Tibial artery (tissue), 4 donors: ENCODE measurements around the gene ELFN1.

Experiments
- DNase-seq, 2 donors: peaks; one replicate each; pipeline ENCODE4 v3.0.0-alpha.2; 2019
- H3K27ac ChIP-seq, 2 donors: fragments of 200-600 bp; sonication (generic) in 1 of 2; 1 replicate in 1 of 2; 2 replicates in 1 of 2; pipeline ENCODE4 v1.5.1; 2018 to 2019; ENCODE audit warnings: mild to moderate bottlenecking in 1 of 2
- H3K27me3 ChIP-seq, 2 donors: fragments of 200-600 bp; sonication (generic) in 1 of 2; one replicate each; pipeline versions ENCODE4 v1.5.1 to v1.6.0; 2016 to 2019
- H3K36me3 ChIP-seq, 3 donors: fragments of 200-600 bp; sonication (generic) in 2 of 3; one replicate each; pipeline ENCODE4 v1.5.1; 2016 to 2019; ENCODE audit warnings: mild to moderate bottlenecking in 2 of 3
- H3K4me1 ChIP-seq, 4 donors: fragments of 200-600 bp; sonication (generic) in 2 of 4; 1 replicate in 3 of 4; 2 replicates in 1 of 4; pipeline ENCODE4 v1.5.1; 2016 to 2019
- H3K4me3 ChIP-seq, 2 donors: fragments of 200-600 bp; sonication (generic) in 1 of 2; 1 replicate in 1 of 2; 2 replicates in 1 of 2; pipeline ENCODE4 v1.5.1; 2018 to 2019; ENCODE audit warnings: mild to moderate bottlenecking in 2 of 2
- H3K9me3 ChIP-seq, 3 donors: fragments of 200-600 bp; sonication (generic) in 1 of 3; one replicate each; pipeline ENCODE4 v1.5.1; 2016 to 2019
- intact Hi-C: fragments of 100-400 bp; cut with DNase I; formaldehyde crosslinking; loops from one replicate; pipeline ENCODE4 v1.15.0; 2023; ENCODE audit warnings: low total_unique reads
- TF ChIP-seq, protein P1 (sequence below), 2 experiments: fragments of 200-600 bp in 1 of 2; fragments of 450-650 bp in 1 of 2; IDR thresholded peaks; one replicate each; pipeline ENCODE4 v1.5.1; 2017 to 2019; ENCODE audit warnings: antibody characterized with exemption in 2 of 2, mild to moderate bottlenecking in 1 of 2, moderate library complexity in 1 of 2

Gene ELFN1

DNA sequence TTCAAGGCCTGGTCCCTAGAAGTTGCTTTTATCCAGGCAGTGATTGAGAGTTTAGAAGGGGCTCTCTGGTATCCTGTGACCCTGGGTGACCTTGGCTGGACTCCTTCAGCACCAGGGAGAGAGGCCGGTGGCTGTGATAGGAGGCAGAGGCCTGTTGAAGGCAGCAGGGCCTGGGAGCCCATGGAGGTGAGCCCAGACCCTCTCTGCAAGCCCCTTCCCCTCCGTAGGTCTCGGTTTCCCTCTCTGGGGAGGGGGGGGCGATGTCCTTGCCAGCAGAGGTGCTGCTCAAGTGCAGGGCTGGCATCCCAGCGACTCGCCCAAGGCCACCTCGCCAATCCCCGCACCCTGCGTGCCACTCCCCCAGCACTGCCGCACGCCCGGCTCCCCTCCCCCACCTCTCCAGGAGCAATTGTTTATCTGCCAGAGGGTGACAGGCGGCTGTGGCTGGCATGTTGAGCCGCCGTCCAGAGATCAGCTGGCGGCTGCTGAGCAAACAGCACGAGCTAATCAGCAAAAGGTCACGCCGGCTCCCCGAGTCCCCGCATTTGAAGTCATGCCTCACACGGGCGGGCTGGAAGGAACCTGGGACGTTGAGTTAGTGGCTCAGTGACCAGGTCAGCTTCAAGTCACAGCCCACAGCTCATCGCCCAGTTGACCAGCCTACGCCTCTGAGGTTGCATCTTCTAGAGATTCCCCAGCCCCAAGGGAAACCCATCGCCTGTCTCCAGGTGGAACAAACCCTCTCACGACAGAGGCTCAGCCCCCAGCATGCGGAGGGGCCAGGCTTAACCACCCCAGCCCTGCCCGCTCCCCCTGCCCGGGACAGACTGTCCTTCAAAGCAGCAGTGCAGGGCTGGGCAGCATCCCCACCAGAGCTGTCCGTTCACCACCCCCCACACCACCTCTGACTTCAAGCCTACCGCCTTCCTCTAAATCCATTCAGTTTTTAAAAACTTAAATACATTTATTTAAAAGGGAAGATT lies 43.7 kb downstream of the ELFN1 start:
- Histone ChIP-seq H3K9me3 (peaks cover 0 to 14% (median 11%) of the 10 kb centered on the region in 3 donors), H3K4me3 (no peak overlapping the region), H3K4me1 (no peaks in the 10 kb centered on the region), H3K27ac (no peak overlapping the region), H3K36me3 (no peaks in the 10 kb centered on the region), H3K27me3 (peaks cover 0 to 49% of the 10 kb centered on the region in 2 donors)
- DNase-seq, result no peak
- intact Hi-C loops, result loop anchor here (10.0 kb wide), 1 partner anchor 129 kb away; no protein-coding TSS in a partner anchor
- TF ChIP-seq, protein P1, sequence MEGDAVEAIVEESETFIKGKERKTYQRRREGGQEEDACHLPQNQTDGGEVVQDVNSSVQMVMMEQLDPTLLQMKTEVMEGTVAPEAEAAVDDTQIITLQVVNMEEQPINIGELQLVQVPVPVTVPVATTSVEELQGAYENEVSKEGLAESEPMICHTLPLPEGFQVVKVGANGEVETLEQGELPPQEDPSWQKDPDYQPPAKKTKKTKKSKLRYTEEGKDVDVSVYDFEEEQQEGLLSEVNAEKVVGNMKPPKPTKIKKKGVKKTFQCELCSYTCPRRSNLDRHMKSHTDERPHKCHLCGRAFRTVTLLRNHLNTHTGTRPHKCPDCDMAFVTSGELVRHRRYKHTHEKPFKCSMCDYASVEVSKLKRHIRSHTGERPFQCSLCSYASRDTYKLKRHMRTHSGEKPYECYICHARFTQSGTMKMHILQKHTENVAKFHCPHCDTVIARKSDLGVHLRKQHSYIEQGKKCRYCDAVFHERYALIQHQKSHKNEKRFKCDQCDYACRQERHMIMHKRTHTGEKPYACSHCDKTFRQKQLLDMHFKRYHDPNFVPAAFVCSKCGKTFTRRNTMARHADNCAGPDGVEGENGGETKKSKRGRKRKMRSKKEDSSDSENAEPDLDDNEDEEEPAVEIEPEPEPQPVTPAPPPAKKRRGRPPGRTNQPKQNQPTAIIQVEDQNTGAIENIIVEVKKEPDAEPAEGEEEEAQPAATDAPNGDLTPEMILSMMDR (IDR thresholded peaks at IDR 0.05), result no peak

DNA sequence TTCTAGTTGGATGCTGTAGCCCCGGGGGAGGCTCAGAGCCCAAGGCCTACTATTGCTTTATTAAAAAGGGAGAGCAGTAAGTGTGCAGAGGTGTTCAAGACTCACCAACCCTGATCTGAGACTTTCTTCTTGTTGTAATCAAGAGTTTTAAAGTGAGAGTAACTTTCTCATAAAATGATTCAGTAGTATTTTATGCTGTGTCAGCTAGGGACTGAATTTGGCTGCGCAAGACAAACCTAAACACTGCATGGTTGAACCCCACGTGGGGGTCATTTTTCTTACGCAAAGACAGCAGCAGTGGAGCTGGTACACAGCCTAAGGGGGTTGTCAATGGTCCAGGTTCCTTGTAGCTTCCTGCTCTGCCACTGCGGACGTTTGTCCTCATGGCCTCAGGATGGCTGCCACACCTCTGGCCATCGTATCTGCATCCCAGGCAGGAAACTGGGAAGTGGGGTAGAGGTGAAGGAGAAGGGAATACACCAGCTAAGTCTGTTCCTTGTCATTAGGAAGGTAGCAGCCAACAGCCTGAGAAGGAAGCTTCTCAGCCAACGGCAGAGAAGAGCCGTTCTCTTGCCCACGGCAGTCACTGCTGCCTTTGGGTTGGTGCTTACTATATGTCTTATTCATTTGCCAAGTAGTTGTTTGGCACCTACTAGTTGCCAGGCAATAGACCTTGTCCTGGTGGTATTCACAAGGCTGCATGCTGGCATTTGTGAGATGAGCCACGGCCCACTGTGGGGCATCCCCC lies 44.7 kb downstream of the ELFN1 start:
- intact Hi-C loops, result loop anchor here (10.0 kb wide), 1 partner anchor 130 kb away; no protein-coding TSS in a partner anchor
- H3K36me3 ChIP-seq, result no peaks in the 10 kb centered on the region
- TF ChIP-seq, protein P1 (IDR thresholded peaks at IDR 0.05), result no peak

DNA sequence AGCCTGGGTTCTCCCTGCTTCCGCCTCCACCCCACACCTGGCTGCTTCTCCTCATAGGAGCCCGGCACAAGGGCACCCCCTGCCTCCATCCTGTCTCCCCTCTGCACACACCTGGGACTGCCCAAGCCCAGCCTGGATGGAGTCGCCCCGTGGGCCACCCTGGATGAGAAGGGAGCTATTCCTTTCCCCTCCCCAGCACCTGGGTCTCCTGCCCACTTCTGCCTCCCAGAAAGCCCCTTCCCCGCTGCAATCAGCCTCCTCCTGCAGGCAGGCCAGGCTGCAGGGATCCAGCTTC lies 45.2 kb downstream of the ELFN1 start:
- Histone ChIP-seq H3K9me3 (peaks cover 0 to 3% (median under 1%) of the 10 kb centered on the region in 3 donors), H3K27me3 (peaks cover 0 to 42% of the 10 kb centered on the region in 2 donors), H3K4me3 (no peak overlapping the region), H3K36me3 (no peaks in the 10 kb centered on the region), H3K4me1 (no peaks in the 10 kb centered on the region), H3K27ac (no peak overlapping the region)
- intact Hi-C loops, result loop anchor here (10.0 kb wide), 1 partner anchor 130 kb away; no protein-coding TSS in a partner anchor
- DNase-seq, result no peak
- TF ChIP-seq, protein P1 (IDR thresholded peaks at IDR 0.05), result no peak

More for the DNA sequence above, 44.7 kb downstream of the ELFN1 start:
- Histone ChIP-seq H3K27me3 (peaks cover 0 to 42% of the 10 kb centered on the region in 2 donors), H3K4me3 (no peak overlapping the region), H3K27ac (no peak overlapping the region), H3K9me3 (peaks cover 0 to 6% (median 6%) of the 10 kb centered on the region in 3 donors), H3K4me1 (no peaks in the 10 kb centered on the region)
- DNase-seq, result no peak

DNA sequence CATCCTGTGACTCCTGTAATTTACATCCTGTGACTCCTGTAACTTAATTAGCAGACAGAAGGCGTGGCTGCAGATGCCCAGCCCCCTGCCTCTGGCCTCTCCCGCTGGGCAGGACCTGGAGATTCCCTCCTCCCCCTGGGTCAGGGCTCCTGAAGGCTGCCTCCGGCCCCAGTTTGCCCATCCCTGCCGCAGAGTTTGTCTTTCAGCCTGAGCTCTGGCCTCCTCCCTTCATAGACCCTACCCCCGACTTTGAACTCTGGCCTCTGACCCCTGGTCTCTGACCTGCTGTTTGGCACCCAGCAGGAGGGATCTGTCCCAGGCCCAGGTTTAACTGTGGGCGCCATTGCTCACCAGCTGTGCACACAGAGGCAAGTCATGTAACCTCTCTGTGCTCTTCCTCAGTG lies 45.6 kb downstream of the ELFN1 start:
- no peak for DNase-seq
- no peak overlapping the region for H3K4me3 ChIP-seq
- no peak overlapping the region for H3K27ac ChIP-seq
- no peaks in the 10 kb centered on the region for H3K4me1 ChIP-seq
- H3K27me3 ChIP-seq, result peaks cover 0 to 39% of the 10 kb centered on the region in 2 donors
- TF ChIP-seq, protein P1 (IDR thresholded peaks at IDR 0.05), result no peak
- H3K36me3 ChIP-seq, result no peaks in the 10 kb centered on the region
- intact Hi-C loops, result loop anchor here (10.0 kb wide), 1 partner anchor 131 kb away; no protein-coding TSS in a partner anchor
- peaks cover 0 to 3% (median 0%) of the 10 kb centered on the region in 3 donors for H3K9me3 ChIP-seq

DNA sequence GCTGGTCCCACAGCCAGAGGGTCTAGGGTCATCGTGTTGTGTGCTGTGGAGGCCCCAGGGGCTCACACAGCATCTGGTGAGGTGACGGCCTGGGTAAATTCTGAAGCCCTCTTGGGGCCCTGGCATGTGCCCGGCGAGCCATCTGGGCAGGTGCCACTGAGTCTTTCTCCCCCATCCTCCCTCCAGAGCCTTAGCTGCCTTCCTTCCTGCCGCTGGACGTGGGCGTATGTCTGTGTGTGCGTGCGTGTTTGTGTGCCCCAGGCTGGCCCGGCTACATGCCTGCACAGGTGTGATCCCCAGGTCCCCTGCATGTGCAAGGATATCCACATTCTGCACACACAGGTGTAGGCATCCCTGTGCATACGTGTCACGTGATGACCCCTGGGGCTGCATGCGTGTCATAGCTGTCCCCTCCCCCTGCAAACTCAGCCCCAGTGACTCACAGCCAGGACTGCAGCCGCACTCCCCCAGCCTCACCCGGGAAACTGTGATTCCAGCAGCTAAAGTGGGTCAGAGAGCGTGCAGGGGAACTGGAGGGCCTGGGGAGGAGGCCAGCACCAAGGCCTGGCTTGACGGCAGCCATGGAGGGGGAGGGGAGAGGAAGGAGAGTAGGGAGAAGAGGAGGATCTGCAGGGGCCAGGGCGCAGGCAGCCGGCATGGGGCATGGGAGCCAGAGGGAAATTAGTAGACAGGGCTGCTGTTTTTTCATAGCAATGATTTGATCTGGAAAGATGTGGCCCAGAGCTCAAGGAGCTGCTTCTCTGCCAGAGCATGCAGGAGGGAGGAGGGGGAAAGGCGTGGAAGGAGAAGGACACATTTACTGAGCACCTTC lies 46.4 kb downstream of the ELFN1 start:
- no peaks in the 10 kb centered on the region for H3K4me1 ChIP-seq
- TF ChIP-seq, protein P1 (IDR thresholded peaks at IDR 0.05), result no peak
- intact Hi-C loops, result loop anchor here (10.0 kb wide), 1 partner anchor 132 kb away; no protein-coding TSS in a partner anchor
- no peaks in the 10 kb centered on the region for H3K36me3 ChIP-seq
- H3K9me3 ChIP-seq, result peaks cover 0 to 3% (median 0%) of the 10 kb centered on the region in 3 donors
- H3K27ac ChIP-seq, result no peak overlapping the region
- H3K27me3 ChIP-seq, result peaks cover 0 to 36% of the 10 kb centered on the region in 2 donors
- no peak overlapping the region for H3K4me3 ChIP-seq
- no peak for DNase-seq
